NCI-H526 treated with DMSO at 0.1 percent for 48 hours (cell line): ENCODE data around the gene RYR1.
"Not testable (repeated sequence)": the region's sequence is repeated elsewhere in the genome, so short reads cannot be mapped to it uniquely, and the experiment has no call there.

Source experiments
- DNase-seq: peaks from one replicate; lab custom pipeline; 2025; lab: John Stamatoyannopoulos, UW

RYR1 gene

DNA sequence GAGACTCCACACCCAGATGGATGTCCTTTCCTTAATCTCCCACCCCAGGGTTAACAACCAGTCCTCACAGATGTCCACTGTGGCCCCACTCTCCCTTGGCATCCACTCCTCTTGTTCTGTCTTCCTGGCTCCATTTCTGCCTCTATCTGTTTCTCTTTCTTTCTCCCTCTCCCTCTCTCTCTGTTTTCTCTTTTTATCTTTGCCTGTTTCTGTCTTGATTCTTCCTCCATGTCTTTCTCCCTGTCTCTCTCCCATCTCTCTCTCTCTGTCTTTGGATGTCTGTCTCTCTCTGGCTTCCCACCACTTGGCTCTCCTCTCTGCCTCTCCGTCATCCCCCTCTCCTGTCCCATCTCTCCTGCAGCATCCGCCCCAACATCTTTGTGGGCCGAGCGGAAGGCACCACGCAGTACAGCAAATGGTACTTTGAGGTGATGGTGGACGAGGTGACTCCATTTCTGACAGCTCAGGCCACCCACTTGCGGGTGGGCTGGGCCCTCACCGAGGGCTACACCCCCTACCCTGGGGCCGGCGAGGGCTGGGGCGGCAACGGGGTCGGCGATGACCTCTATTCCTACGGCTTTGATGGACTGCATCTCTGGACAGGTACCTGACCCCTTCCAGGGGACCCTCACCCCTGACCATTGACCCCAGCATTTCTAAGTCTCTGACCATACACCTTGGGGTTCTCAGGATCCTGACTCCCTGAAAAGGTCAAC, 24.4 kb downstream of the RYR1 start:
- DNase-seq: no peak

GRCh38 chr19:38458991-38459390, 25.5 kb downstream of the RYR1 start:
- DNase-seq: no peak

- DNase-seq: no peak
These were observed 29.9 kb downstream of the RYR1 start for GRCh38 chr19:38463365-38463764.

DNA sequence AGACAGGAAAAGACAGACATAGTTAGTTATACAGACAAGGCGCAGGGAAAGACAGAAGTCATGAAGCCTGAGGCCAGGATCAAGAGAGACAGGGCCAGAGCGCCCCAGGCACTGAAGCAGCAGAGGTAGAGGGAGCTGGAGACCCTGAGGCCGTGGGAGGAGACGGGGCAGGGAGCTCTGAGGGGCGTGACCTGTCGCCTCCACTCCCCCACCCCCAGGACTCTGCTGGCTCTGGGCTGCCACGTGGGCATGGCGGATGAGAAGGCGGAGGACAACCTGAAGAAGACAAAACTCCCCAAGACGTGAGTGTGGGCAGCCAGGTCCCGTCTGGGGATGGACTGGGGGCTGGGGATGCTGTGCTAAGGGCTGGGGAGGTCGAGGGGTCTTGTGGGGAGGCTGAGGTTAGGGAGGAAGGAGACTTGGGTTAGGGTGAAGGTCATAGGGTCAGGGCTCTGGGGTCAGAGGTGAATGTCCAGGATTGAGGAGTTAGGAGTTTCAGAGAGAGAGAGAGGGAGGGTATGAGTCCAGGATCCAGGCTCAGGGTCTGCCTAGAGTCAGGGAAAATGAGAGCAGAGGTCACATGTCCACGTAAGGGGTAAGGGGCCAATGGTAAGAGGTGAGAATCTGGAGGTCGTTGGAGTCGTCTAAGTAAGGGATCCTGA, 31.1 kb downstream of the RYR1 start:
- no peak for DNase-seq

DNA sequence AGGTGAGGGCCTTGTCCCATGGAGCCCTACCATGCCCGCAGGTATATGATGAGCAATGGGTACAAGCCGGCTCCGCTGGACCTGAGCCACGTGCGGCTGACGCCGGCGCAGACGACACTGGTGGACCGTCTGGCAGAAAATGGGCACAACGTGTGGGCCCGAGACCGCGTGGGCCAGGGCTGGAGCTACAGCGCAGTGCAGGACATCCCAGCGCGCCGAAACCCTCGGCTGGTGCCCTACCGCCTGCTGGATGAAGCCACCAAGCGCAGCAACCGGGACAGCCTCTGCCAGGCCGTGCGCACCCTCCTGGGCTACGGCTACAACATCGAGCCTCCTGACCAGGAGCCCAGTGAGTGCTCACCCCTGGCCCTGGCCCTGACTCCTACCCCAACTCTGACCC, 32.6 kb downstream of the RYR1 start:
- no peak for DNase-seq

GRCh38 chr19:38467541-38468525, 34.3 kb downstream of the RYR1 start:
- DNase-seq: no peak

DNA sequence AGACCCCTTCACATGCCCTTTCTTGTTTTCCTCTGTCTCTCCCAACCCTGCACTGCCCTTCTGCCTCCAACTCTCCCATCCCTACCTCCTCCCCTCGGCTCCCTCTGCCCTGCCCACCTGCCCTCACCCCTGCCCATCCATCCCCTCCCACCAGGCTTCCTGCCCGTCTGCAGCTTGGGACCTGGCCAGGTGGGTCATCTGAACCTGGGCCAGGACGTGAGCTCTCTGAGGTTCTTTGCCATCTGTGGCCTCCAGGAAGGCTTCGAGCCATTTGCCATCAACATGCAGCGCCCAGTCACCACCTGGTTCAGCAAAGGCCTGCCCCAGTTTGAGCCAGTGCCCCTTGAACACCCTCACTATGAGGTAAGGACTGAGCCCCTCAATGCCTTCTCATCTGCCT, 35.7 kb downstream of the RYR1 start:
- no peak for DNase-seq

GRCh38 chr19:38470788-38471480, 37.4 kb downstream of the RYR1 start:
- DNase-seq: no peak

- DNase-seq: not testable (repeated sequence)
These were observed 39.2 kb downstream of the RYR1 start for GRCh38 chr19:38472725-38473124.

DNA sequence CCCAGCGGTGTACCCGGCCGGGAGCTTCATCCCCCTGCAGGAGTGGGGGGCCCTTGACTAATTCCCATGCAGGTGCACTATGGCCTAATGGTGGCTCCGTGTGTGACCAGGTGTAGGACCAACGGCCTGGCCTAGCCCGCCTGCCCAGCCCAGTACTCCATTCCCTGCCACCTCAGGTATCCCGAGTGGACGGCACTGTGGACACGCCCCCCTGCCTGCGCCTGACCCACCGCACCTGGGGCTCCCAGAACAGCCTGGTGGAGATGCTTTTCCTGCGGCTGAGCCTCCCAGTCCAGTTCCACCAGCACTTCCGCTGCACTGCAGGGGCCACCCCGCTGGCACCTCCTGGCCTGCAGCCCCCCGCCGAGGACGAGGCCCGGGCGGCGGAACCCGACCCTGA, 39.7 kb downstream of the RYR1 start:
- no peak for DNase-seq

DNA sequence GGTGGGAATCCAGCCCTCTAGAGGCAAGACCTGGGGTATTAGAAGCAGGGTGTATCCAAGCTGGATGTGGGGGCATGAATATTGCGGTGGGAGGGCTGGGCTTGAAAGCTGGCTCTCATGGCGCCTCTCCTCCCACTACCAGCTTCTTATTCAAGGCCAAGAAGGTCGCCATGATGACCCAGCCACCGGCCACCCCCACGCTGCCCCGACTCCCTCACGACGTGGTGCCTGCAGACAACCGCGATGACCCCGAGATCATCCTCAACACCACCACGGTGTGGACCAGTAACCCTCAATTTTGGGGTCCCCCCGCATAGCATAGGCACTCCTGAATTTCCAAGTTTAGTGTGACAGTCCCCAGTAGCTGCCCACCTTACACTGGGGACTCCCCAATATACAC, 41.7 kb downstream of the RYR1 start:
- no peak for DNase-seq

DNA sequence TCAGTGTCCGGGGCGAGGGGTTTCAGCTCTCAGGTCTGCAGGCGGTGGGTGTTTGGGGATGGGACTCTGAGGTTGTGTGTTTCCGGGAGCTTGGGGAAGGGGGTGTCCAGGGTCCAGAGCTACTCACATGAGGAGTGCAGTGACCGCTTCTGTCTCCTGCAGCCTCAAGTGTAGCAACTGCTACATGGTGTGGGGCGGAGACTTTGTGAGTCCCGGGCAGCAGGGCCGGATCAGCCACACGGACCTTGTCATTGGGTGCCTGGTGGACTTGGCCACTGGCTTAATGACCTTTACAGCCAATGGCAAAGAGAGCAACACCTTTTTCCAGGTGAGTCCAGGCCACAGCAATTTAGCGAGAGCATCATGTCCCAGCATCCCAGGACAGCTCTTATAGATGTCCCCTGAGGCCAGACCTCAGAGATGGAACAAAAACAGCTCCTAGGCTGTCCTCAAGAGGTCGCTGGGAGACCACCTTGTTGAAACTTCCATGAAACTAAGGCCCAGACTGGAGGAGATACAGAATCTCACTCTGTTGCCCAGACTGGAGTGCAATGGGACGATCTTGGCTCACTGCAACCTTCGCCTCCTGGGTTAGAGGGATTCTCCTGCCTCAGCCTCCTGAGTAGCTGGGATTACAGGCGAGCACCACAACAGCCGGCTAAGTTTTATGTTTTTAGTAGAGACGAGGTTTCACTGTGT, 44.9 kb downstream of the RYR1 start:
- peak; percentile 36 for DNase-seq

DNA sequence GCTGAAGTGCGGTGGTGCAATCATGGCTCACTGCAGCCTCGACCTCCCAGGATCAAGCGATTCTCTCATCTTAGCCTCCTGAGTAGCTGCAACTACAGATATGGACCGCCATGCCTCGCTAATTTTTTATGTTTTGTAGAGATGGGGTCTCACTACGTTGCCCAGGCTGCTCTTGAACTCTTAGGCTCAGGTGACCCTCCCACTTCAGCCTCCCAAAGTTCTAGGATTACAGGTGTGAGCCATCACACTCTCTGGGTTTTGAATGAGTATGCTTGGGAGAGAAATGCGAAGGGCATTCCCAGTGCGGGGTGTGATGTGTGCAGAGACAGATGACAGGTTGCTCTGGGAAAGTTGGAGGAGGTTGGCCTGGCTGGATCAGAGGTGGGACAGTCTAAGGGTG, 49.0 kb downstream of the RYR1 start:
- no peak for DNase-seq

GRCh38 chr19:38483016-38483630, 49.6 kb downstream of the RYR1 start:
- no peak for DNase-seq

DNA sequence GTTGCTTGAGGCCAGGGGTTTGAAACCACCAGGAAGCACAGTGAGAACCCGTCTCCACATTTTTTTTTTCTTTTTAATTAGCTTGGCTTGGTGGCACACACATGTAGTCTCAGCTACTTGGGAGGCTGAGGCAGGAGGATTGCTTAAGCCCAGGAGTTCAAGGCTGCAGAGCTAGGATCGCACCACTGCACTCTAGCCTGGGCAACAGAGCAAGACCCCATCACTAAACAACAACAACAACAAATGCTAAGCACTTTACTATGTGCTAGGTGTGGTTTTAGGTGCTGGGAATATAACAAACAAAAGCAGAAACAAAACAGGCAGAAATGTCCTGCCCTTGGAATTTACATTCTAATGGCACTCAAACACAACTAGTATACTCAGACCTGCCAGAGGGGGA, 51.3 kb downstream of the RYR1 start:
- DNase-seq: no peak

GRCh38 chr19:38485541-38486285, 52.2 kb downstream of the RYR1 start:
- DNase-seq: no peak

- DNase-seq: no peak
These were observed 53.3 kb downstream of the RYR1 start for GRCh38 chr19:38486731-38487336.

DNA sequence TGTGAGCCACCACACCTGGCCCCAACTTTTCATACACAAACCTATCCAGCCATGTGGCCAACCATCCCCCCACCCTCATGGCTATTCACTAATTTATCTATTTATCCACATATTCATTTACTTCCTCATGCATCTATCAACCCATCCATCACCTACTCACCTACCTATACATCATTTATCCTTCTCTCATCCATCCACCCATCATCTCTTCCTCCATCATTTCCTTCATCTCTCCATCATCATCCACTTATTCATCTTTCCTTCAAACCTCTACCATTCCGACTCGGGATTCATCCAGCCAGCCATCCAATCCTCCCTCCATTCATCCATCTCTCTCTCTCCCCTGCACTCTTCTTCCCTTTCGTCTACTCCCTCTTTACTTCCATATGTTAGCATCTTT, 54.6 kb downstream of the RYR1 start:
- DNase-seq: no peak

- DNase-seq: no peak
These were observed 55.4 kb downstream of the RYR1 start for GRCh38 chr19:38488776-38489481.
